Measurements from ENCODE around the gene SLAMF6.

SLAMF6 gene

DNA sequence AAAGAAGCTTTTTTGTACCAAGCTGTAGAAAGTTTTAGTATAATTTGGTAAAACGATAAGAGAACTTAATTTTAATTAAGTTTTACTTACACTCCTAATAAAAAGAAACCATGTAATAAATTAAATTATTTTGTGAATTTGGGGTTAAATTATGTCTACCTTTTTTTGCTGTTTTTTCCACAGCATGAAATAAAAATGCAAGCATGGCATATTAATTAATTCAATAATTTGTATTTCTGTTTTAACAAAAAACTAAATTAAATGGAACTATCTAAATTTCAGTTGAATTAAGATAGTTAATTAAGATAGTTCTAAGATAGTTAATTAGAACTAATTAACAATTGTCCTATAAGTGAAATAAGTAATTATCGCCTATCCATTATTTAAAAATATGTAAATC lies 83.3 kb downstream of the SLAMF6 start:
- Histone ChIP-seq H3K36me3 (ENCODE audit: control insufficient read depth, insufficient read depth, low read length) (no peaks in the 10 kb centered on the region), H3K27ac (ENCODE audit: low read depth, low read length) (no peak overlapping the region), H3K4me3 (ENCODE audit: low read depth, low read length) (no peak overlapping the region), H3K4me1 (ENCODE audit: control insufficient read depth, insufficient read depth, low read length) (no peaks in the 10 kb centered on the region), H3K27me3 (ENCODE audit: control insufficient read depth, insufficient read depth, low read length) (no peaks in the 10 kb centered on the region), H3K9me3 (ENCODE audit: control insufficient read depth, insufficient read depth, low read depth, low read length) (no peaks in the 10 kb centered on the region), H3K9ac (ENCODE audit: low read length) (no peak overlapping the region)

DNA sequence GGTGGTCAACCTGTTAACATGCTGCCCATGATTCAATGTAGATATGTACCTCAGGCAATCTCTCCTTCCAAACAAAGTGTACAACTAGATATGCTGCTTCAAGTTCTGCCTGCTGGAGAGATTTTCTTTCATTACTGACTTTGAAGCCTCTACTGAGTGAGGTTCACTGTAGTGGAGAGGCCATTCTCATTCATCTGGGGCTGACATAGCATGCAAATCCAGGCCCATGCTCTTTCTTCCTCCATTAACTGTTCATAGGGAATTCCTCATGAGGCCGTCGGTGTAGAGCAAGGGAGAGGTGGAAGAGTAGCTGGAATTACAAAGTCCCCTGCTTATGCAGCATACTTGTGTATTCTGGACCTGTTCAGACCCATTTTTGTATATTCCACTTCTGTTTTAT lies 84.1 kb downstream of the SLAMF6 start:
- no peak overlapping the region for H3K9ac ChIP-seq (ENCODE audit: low read length)
- H3K27me3 ChIP-seq (ENCODE audit: control insufficient read depth, insufficient read depth, low read length), result no peaks in the 10 kb centered on the region
- no peaks in the 10 kb centered on the region for H3K9me3 ChIP-seq (ENCODE audit: control insufficient read depth, insufficient read depth, low read depth, low read length)
- no peaks in the 10 kb centered on the region for H3K4me1 ChIP-seq (ENCODE audit: control insufficient read depth, insufficient read depth, low read length)
- no peaks in the 10 kb centered on the region for H3K36me3 ChIP-seq (ENCODE audit: control insufficient read depth, insufficient read depth, low read length)
- H3K27ac ChIP-seq (ENCODE audit: low read depth, low read length), result no peak overlapping the region
- no peak overlapping the region for H3K4me3 ChIP-seq (ENCODE audit: low read depth, low read length)

DNA sequence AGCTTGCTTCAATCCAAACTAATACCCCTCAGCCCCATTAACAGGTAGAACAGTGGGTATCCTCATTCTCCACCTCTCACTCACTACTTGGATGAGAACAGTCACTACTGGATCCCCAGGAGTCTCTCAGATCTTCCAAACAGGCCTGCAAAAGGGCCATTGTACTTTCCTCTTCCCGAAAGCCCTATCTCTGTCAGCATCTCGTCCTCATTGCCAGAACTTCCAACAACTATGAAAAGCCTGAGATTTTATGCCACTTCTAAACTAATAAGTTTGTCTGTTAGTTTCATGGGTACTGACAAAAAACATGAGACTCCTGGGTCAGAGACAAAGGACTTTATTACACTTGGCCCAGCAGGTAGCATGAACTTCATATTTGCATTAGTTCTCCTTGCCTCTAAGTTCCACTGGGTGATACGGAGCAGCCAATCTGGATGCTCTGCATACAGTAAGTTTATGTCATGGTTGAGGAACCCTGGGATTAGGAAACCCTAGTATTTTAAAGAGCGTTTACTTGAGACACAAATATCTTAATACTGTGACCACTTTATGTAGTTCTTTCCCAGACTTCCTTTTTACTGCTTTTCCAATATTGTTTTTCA lies 84.6 kb downstream of the SLAMF6 start:
- H3K36me3 ChIP-seq (ENCODE audit: control insufficient read depth, insufficient read depth, low read length), result no peaks in the 10 kb centered on the region
- H3K9ac ChIP-seq (ENCODE audit: low read length), result no peak overlapping the region
- no peak overlapping the region for H3K4me3 ChIP-seq (ENCODE audit: low read depth, low read length)
- H3K9me3 ChIP-seq (ENCODE audit: control insufficient read depth, insufficient read depth, low read depth, low read length), result no peaks in the 10 kb centered on the region
- H3K27ac ChIP-seq (ENCODE audit: low read depth, low read length), result no peak overlapping the region
- H3K4me1 ChIP-seq (ENCODE audit: control insufficient read depth, insufficient read depth, low read length), result no peaks in the 10 kb centered on the region
- no peaks in the 10 kb centered on the region for H3K27me3 ChIP-seq (ENCODE audit: control insufficient read depth, insufficient read depth, low read length)

DNA sequence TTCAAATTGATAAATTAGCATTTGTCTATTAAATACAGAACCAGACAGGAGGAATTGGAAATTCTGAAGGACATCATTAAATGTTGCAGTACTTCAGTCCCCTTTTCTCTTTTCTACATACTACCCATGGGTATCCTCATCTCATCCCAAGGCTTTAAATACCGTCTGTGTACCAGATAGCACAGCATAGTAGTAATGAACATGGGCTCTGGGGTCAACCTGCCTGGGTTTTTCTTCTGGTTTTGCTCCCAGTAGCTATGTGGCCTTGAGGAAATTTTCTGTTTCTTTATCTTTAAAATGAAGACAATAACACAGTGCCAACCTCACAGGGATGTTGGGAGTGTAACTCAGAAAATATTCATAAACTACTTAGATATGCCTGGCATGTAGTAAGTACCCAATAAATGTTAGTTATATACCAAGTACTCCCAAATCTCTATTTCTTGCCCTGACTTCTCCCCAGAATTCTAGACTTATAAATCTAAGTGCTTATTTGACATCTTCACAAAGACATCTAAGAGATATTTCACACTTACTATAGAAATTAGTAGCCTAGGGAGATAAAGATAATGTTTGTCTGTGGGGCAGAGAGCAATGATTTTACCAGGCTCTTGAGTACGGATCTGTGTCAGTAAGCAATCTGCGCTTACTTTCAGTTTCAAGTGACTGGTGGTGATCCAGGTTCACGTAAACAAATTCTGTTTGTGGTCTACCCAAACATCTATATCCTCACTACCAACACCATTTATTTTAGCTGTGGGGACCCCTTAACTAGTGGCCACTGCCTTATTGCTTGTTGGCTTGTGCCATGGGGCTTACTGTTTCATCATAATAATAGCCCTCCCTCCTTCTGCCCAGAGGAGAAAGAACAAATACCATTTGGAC lies 85.4 kb downstream of the SLAMF6 start:
- no peak overlapping the region for H3K9ac ChIP-seq (ENCODE audit: low read length)
- H3K27me3 ChIP-seq (ENCODE audit: control insufficient read depth, insufficient read depth, low read length), result no peaks in the 10 kb centered on the region
- no peak overlapping the region for H3K27ac ChIP-seq (ENCODE audit: low read depth, low read length)
- no peak overlapping the region for H3K4me3 ChIP-seq (ENCODE audit: low read depth, low read length)
- no peaks in the 10 kb centered on the region for H3K4me1 ChIP-seq (ENCODE audit: control insufficient read depth, insufficient read depth, low read length)
- H3K36me3 ChIP-seq (ENCODE audit: control insufficient read depth, insufficient read depth, low read length), result no peaks in the 10 kb centered on the region
- H3K9me3 ChIP-seq (ENCODE audit: control insufficient read depth, insufficient read depth, low read depth, low read length), result no peaks in the 10 kb centered on the region

DNA sequence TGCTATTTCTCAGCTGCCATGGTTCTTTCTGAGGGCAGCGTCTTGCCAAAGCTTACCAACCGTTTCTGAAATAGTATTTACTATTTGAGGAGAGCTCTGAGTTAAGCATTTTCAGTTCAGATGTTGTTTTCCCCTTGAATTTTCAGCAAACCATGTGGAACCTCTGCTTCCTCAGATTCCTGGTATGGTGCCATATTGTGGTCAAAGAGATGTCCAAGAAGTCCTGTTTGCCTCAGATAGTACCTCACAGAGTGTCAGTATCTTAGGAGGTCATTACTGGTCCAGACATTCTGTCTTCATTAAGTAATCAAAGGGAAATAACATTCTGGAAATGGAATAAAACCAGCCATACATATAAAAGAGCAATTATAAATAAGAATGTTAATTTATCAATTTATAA lies 86.1 kb downstream of the SLAMF6 start:
- Histone ChIP-seq H3K9ac (ENCODE audit: low read length) (no peak overlapping the region), H3K4me3 (ENCODE audit: low read depth, low read length) (no peak overlapping the region), H3K27me3 (ENCODE audit: control insufficient read depth, insufficient read depth, low read length) (no peaks in the 10 kb centered on the region), H3K4me1 (ENCODE audit: control insufficient read depth, insufficient read depth, low read length) (no peaks in the 10 kb centered on the region), H3K9me3 (ENCODE audit: control insufficient read depth, insufficient read depth, low read depth, low read length) (no peaks in the 10 kb centered on the region), H3K27ac (ENCODE audit: low read depth, low read length) (no peak overlapping the region), H3K36me3 (ENCODE audit: control insufficient read depth, insufficient read depth, low read length) (no peaks in the 10 kb centered on the region)

Measured in HUES6 (cell line).